ENCODE data around the gene FNBP1L. TPM values are rescaled to one million over a fixed set of nuclear protein-coding genes. Genes with fewer than 3 reads are reported as not detected.

FNBP1L gene
- total RNA-seq, 2 donors from 2014 or later, result 48.3 to 54.4 TPM

- H3K9me3 ChIP-seq, result no peaks in the 10 kb centered on the region
- no peaks in the 10 kb centered on the region for H3K4me1 ChIP-seq
- peak overlapping the region in 1 of 2 donors; percentile 38 for H3K9ac ChIP-seq (ENCODE audit: low read depth in 2 of 2, low read length in 2 of 2)
- intact Hi-C loops (cut with DNase I), result no loop called here
- no peak overlapping the region for H3K27ac ChIP-seq
- H3K36me3 ChIP-seq, result no peaks in the 10 kb centered on the region
- TF ChIP-seq CTCF (IDR thresholded peaks at IDR 0.05), result no peak
- H3K27me3 ChIP-seq, result no peaks in the 10 kb centered on the region
- DNase-seq, result peak; percentile 83
- H3K4me3 ChIP-seq, result no peak overlapping the region
These were observed 5.8 kb upstream of the FNBP1L start for GRCh38 chr1:93442008-93442666.

GRCh38 chr1:93442741-93443140, 5.2 kb upstream of the FNBP1L start:
- Histone ChIP-seq H3K4me3 (no peak overlapping the region), H3K36me3 (no peaks in the 10 kb centered on the region), H3K27me3 (no peaks in the 10 kb centered on the region), H3K9ac (ENCODE audit: low read depth in 2 of 2, low read length in 2 of 2) (no peak overlapping the region), H3K4me1 (no peaks in the 10 kb centered on the region), H3K27ac (no peak overlapping the region), H3K9me3 (no peaks in the 10 kb centered on the region)
- TF ChIP-seq CTCF (IDR thresholded peaks at IDR 0.05), result no peak
- DNase-seq, result no peak
- intact Hi-C loops (cut with DNase I), result no loop called here

- Histone ChIP-seq H3K36me3 (no peaks in the 10 kb centered on the region), H3K27me3 (no peaks in the 10 kb centered on the region), H3K9ac (ENCODE audit: low read depth in 2 of 2, low read length in 2 of 2) (no peak overlapping the region), H3K9me3 (no peaks in the 10 kb centered on the region), H3K27ac (no peak overlapping the region), H3K4me3 (no peak overlapping the region), H3K4me1 (no peaks in the 10 kb centered on the region)
- no peak for TF ChIP-seq CTCF (IDR thresholded peaks at IDR 0.05)
- no peak for DNase-seq
- intact Hi-C loops (cut with DNase I), result no loop called here
These were observed 4.5 kb upstream of the FNBP1L start for GRCh38 chr1:93443454-93443853.

GRCh38 chr1:93446837-93447451, 974 bp upstream of the FNBP1L start:
- Histone ChIP-seq H3K4me3 (peak overlapping the region; percentile 66), H3K36me3 (no peaks in the 10 kb centered on the region), H3K9ac (ENCODE audit: low read depth in 2 of 2, low read length in 2 of 2) (peak overlapping the region; percentile 60 to 84), H3K27me3 (no peaks in the 10 kb centered on the region), H3K4me1 (no peaks in the 10 kb centered on the region), H3K27ac (peak overlapping the region; percentile 87), H3K9me3 (no peaks in the 10 kb centered on the region)
- no peak for TF ChIP-seq CTCF (IDR thresholded peaks at IDR 0.05)
- peak; percentile 85 for DNase-seq
- intact Hi-C loops (cut with DNase I), result loop anchor here (5.0 kb wide), 1 partner anchor 400 kb away; no protein-coding TSS in a partner anchor

GRCh38 chr1:93448292-93448982, 519 bp downstream of the FNBP1L start:
- H3K9ac ChIP-seq (ENCODE audit: low read depth in 2 of 2, low read length in 2 of 2), result peak overlapping the region; percentile 92 to 94
- H3K9me3 ChIP-seq, result no peaks in the 10 kb centered on the region
- H3K36me3 ChIP-seq, result no peaks in the 10 kb centered on the region
- H3K4me1 ChIP-seq, result no peaks in the 10 kb centered on the region
- peak; percentile 81 for DNase-seq
- H3K27me3 ChIP-seq, result no peaks in the 10 kb centered on the region
- peak overlapping the region; percentile 66 for H3K4me3 ChIP-seq
- TF ChIP-seq CTCF (IDR thresholded peaks at IDR 0.05), result no peak
- intact Hi-C loops (cut with DNase I), result loop anchor here (5.0 kb wide), 1 partner anchor 399 kb away; no protein-coding TSS in a partner anchor
- H3K27ac ChIP-seq, result peak overlapping the region; percentile 87

All from colonic mucosa (tissue), 4 donors.